Measurements from ENCODE around the gene SLC35A1.

SLC35A1 gene

GRCh38 chr6:87534377-87535047 lies 61.7 kb downstream of the SLC35A1 start:
- DNase-seq, result no peak

GRCh38 chr6:87538510-87539260 lies 65.9 kb downstream of the SLC35A1 start:
- DNase-seq, result no peak

- no peak for DNase-seq
Measured at GRCh38 chr6:87539554-87539953, 66.8 kb downstream of the SLC35A1 start.

GRCh38 chr6:87540539-87540938 lies 67.8 kb downstream of the SLC35A1 start:
- DNase-seq, result no peak

GRCh38 chr6:87541041-87541440 lies 68.3 kb downstream of the SLC35A1 start:
- no peak for DNase-seq

GRCh38 chr6:87541744-87542143 lies 69.0 kb downstream of the SLC35A1 start:
- no peak for DNase-seq

- DNase-seq, result no peak
Measured at GRCh38 chr6:87543696-87544473, 71.1 kb downstream of the SLC35A1 start.

GRCh38 chr6:87544474-87544735 lies 71.6 kb downstream of the SLC35A1 start:
- no peak for DNase-seq

- no peak for DNase-seq
Measured at GRCh38 chr6:87551799-87552198, 79.0 kb downstream of the SLC35A1 start.

- DNase-seq, result no peak
Measured at GRCh38 chr6:87553159-87553765, 80.5 kb downstream of the SLC35A1 start.

- DNase-seq, result no peak
Measured at GRCh38 chr6:87555506-87555905, 82.7 kb downstream of the SLC35A1 start.

GRCh38 chr6:87558446-87558845 lies 85.7 kb downstream of the SLC35A1 start:
- DNase-seq, result no peak

GRCh38 chr6:87561017-87561416 lies 88.2 kb downstream of the SLC35A1 start:
- DNase-seq, result no peak
